Left lobe of liver (tissue), 2 donors: ENCODE data around the gene N4BP3. TPM values are rescaled to one million over a fixed set of nuclear protein-coding genes. Genes with fewer than 3 reads are reported as not detected.

Experiments
- ATAC-seq: fragments of 200-7000 bp; cut with Tn5 transposase; one replicate; pipeline ENCODE4 v1.9.1; 2020; ENCODE audit warnings: mild to moderate bottlenecking, moderate library complexity
- DNase-seq: peaks from one replicate; pipeline ENCODE4 v3.0.0-alpha.2; 2020; ENCODE audit warnings: low spot score
- total RNA-seq: library from RNA; stranded (reverse); gene quantifications from one replicate; pipeline ENCODE4 v1.2.1, GENCODE V29; 2021
- donor health status: DM: no; HTN: no; CAD: no; lungs with moderate emphysema.
- donor health status: DM: no; HTN: yes; CAD: no.

The N4BP3 gene
- total RNA-seq, 1 donor from 2014 or later, result 0.13 TPM

DNA sequence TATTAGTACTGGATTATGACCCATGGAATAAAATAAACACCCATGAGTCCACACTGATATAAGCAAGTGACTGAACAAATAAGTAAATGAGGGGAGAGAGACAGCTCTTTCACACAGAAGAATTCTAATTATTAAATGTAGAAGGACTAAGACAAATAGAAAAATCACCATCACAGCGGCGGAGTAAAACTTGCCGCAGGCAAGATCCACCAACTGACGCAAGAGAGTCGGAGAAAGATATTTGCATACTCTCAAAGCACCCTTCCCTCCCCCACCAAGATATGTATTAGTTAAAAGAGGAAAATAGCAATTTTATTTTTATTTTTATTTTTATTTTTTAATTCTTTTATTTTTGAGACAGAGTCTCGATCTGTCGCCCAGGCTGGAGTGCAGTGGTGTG, 14.6 kb upstream of the N4BP3 start:
- no peak for ATAC-seq
- no peak for DNase-seq

- DNase-seq, result no peak
Observed at GRCh38 chr5:178103612-178104011, 9.7 kb upstream of the N4BP3 start.

DNA sequence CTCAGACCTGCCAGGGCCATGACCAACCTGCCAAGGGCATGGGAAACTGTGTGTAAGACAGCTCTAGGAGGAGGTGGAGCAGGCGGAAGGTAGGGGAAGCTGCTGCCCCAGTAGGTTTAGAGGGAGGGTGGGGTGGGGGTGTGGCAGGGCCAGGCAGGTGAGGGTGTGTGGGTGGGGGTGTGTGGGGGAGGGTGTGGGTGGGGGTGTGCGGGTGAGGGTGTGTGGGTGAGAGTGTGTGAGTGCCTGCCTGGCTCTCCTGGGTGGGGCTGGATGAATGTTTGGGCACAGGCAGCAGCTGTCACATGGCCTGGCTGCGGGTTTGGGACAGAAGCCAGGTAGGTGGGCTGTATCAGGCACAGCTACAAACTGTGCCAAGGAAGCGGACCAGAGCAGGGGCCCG, 8.8 kb upstream of the N4BP3 start:
- no peak for ATAC-seq
- no peak for DNase-seq

More at GRCh38 chr5:178103612-178104011, 9.7 kb upstream of the N4BP3 start:
- ATAC-seq, result no peak

- no peak for ATAC-seq
- DNase-seq, result no peak
Observed at GRCh38 chr5:178106086-178106485, 7.2 kb upstream of the N4BP3 start.

DNA sequence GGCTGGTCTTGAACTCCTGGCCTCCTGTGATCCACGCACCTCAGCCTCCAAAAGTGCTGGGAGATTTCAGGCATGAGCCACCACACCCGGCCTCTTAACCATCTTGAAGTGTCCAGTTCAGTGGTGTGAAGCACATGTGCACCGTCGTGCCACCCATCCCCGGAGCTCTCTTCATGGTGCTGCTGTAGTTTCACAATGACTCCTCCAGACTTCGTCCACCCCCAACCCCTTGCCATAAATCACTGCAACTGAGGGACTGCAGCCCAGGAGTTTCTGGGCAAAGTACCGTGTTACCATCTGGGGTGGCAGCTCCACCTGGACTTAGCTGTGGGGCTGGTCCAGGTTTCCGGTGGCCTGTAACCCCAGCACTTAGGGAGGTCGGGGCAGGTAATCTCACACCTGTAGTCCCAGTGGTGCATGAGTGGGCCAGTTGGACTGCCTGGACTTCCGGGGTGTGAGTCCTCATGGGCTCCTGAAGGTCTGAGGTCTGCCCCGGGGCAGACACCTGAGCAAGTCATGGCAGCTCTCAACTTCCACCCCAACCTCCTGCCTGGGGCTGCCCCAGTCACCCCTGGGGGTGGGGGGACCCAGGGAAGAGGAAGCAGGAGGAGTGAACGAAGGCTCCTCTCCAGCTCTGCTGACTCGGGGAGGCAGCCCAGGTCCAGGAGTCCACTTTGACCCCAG, 6.6 kb upstream of the N4BP3 start:
- DNase-seq (no peak), ATAC-seq (no peak)

DNA sequence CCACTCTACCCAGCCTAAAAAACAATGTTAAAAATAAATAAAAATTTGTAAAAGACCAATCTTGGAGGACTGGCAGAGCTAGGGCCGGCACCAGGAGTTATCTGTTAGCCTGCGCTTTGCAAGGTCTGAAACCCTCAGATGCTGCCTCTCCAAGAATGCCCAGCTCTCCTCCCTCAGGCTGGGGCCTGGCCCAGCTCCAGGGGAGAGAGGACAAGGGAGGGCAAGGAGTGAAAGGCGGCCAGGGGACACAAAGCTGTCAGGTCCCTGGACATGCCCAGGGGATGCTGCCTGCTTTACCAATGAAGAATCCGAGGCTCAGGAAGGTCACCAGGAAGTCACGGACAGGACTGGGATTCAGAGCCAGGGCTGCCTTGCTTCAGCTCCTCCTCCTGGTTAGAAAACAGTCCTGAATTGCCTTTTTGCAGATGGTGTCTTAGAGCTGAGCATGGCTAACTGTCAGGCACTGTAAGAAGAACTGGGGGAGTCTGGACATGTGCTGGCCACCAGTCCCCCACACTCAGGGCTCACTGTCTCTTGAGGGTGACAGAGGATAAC, 5.5 kb upstream of the N4BP3 start:
- DNase-seq (no peak), ATAC-seq (no peak)

DNA sequence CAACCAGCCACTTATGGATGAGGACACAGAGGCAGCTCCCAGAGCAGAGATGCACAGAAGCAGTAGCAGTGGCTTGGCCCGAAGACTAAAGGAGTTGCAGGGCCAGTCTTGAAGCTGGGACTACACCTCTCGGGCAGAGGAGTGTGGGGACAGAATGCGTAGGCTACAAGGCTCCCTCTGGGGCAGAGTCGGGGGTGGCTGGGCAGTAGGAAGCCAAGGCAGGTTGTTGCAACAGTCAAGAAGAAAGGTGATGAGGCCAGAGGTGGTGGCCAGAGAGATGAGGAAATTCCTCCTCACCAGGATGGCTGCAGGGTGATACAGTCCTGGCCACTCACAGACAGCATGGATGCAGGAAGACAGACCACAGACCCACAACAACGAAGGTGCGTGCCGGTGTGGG, 4.9 kb upstream of the N4BP3 start:
- no peak for ATAC-seq
- no peak for DNase-seq

GRCh38 chr5:178108966-178109365, 4.4 kb upstream of the N4BP3 start:
- DNase-seq, result no peak

DNA sequence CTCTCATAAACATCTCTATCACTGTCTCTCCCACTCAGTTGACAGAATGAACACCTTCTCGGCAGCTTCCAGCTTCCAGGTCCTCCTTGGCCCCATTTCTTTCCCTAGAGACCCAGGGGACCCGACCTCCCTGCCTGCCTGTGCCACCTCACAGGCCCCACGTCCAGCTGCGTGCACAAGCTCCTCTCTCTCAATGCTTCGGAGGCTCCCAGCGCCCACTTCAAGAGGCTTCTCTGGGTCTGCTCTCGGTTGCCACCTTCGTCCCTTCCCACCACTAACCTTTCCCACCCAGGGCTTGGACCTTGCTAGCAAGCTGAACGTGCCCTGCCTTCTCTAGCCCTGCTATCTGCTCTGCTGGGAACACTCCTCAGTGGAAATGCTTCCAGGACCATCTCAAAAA, 2.8 kb upstream of the N4BP3 start:
- ATAC-seq (no peak), DNase-seq (no peak)

More at GRCh38 chr5:178108966-178109365, 4.4 kb upstream of the N4BP3 start:
- no peak for ATAC-seq

GRCh38 chr5:178111925-178112324, 1.4 kb upstream of the N4BP3 start:
- DNase-seq (no peak), ATAC-seq (no peak)

- ATAC-seq (no peak), DNase-seq (no peak)
Observed at GRCh38 chr5:178112545-178112944, 787 bp upstream of the N4BP3 start.

GRCh38 chr5:178113841-178114324, 551 bp downstream of the N4BP3 start:
- ATAC-seq, result no peak
- DNase-seq, result no peak

- DNase-seq, result no peak
- ATAC-seq, result peak; percentile 47
Observed at GRCh38 chr5:178114325-178115135, 1.2 kb downstream of the N4BP3 start.

GRCh38 chr5:178115136-178115813, 1.9 kb downstream of the N4BP3 start:
- ATAC-seq (no peak), DNase-seq (no peak)

DNA sequence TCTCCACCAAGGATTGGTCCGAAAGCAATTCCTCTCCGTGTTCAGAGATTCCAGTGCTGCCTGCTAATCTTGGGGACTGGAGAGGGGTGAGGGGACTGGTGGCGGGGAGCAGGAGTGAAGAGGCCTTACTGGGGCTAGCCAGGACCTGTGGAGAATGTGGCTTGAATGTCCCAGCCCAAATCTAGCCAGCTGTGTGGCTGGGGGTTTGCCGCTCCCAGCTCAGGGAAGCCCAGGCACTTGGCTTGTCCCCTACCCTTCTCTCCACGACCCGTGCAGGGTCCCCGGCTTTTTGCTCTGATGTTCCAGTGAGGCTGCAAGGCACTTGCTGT, 2.4 kb downstream of the N4BP3 start:
- no peak for DNase-seq
- ATAC-seq, result no peak

DNA sequence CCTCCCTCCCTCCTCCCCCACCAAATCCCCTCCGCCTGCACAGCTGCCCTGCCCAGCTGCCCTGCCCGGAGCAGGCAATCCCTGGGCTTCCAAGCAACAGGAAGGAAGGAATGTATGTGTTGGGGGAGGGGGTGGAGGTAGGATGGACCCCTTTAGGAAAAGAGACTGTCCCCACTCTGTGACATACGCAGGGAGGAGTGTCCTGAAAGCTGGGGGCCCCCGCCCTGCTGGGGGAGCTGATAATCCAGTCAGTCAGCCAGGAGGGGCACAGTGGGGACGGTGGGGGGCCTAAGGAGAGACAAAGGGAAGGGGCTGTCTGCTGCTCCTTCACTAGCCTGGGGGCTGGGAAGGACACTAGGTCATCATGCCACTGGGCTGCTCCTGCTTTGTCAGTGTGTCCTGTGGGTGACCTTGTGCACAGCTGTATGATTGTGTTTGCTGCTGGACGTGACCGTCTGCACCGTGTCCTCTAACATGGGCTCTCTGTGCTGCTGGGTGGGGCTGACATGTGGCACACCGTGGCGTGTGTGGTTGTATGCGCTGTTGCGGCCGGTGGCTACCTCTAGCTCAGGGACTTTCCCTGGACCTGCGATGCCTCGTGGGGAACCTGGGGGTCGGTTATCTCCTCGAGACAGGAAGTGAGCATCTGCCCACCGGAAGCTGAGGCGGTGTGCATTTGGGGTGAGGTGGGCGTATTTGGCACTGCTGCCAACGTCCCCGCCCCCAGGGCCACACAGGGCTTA, 3.0 kb downstream of the N4BP3 start:
- DNase-seq (no peak), ATAC-seq (no peak)

GRCh38 chr5:178117923-178118701, 4.8 kb downstream of the N4BP3 start:
- ATAC-seq (no peak), DNase-seq (no peak)

GRCh38 chr5:178119915-178120606, 6.7 kb downstream of the N4BP3 start:
- ATAC-seq (no peak), DNase-seq (no peak)

DNA sequence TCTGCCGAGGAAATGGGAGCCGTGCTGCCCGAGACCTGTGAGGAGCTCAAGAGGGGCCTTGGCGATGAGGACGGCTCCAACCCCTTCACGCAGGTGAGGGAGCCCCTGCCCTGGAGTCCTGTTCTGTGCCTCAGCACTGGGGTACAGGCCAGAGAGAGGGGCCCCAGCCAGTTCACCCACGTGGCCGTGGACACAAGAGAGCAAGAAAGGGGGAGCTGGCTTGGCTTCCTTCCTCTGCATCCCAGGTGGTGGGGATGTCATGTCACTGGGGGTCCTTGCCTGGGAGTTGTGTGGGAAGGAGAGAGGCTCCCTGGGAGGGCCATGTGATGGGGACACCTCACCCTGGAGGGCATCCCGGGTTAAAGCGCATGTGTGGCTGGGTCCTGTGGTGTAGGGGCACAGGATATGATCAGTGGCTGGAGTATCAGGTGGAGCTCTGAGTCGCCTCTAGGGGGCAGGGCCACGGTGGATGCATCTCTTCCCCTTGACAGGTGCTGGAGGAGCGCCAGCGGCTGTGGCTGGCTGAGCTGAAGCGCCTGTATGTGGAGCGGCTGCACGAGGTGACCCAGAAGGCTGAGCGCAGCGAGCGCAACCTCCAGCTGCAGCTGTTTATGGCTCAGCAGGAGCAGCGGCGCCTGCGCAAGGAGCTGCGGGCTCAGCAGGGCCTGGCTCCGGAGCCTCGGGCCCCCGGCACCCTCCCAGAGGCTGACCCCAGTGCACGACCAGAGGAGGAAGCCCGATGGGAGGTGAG, 7.5 kb downstream of the N4BP3 start:
- peak; percentile 76 for DNase-seq
- peak; percentile 91 for ATAC-seq
